Activated T-helper 1 cell treated with Interleukin-2 at 50 U/mL for 16 hours (primary cell): ENCODE data around the gene SIM1.

Experiments
- DNase-seq: peaks from one replicate; pipeline ENCODE4 v3.0.0-alpha.2; 2020; ENCODE audit warnings: low read depth

The SIM1 gene

GRCh38 chr6:100472674-100473073 lies 8.0 kb upstream of the SIM1 start:
- no peak for DNase-seq

- DNase-seq = no peak
Observed at GRCh38 chr6:100470422-100471120, 5.8 kb upstream of the SIM1 start.

DNA sequence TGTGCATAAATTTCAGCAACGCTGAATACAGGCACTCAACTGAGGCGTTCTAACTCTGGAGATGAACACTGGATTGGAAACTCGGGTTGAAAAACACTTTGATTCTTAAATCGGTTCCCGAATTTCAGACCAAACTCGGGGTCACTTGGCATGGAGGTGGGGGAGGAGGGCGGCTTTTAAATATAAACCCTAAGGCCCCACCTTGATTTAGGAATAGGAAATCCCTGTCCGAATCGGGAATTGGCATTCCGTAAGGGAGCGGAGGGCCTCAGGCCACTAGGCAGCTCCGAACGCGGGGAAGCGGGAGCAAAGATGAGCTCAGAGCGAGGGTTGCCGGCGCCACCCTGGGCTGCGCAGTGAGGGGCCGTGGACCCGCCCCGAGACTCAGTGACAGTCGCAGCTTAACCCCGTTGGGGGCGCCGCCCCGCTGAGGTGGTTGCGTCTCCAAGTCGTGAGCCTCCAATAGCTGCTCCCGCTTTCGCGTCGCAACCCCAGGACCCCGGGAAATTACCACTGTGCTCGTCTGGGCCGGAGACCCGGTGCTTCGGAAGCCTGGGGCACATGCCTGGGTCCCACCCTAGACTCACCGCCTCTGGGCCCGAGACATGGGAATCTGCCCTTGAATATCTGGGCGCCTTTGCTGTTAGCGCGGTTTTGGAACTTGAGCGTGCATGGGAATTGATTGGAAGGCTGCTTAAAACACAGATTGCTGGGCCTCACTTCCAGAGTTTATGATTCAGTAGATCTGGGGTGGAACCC lies 4.6 kb upstream of the SIM1 start:
- no peak for DNase-seq

- no peak for DNase-seq
Observed at GRCh38 chr6:100468016-100468622, 3.4 kb upstream of the SIM1 start.

- DNase-seq = no peak
Observed at GRCh38 chr6:100467129-100468015, 2.7 kb upstream of the SIM1 start.

DNA sequence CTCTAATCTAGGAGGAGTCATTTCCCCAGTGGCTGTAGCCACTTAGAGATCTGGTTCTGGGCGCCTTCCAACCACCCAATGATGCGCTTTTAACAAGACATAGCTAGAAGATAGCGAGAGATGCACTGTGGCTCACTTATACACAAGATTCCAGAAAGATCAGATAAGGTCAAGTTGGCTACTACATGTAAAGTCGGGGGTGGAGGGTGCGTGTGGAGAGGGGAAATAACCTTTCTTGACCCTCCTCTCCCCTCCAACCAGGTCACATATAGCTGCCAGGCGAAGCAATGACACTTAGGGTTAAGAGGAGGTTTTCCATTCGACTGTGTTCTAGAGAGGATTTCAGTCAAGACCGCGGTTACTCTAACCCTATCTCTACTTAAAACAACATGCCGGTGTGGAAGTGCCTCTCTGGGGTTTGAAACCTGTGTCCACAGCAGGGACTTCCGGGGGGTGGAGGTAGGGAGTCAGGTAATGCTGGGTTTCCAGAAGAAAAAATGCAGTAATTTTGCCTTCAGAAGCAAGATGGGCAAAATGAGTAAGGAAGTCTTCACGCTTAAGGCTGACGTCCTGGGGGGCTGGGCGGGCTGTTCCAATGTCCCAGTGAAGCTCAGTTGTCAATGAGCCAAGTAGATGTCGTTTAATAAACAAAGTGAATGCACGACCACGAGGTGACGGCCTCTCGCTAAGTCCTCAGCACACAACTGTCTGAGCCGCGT lies 1.8 kb upstream of the SIM1 start:
- DNase-seq = no peak

- no peak for DNase-seq
Observed at GRCh38 chr6:100465701-100466409, 1.1 kb upstream of the SIM1 start.

DNA sequence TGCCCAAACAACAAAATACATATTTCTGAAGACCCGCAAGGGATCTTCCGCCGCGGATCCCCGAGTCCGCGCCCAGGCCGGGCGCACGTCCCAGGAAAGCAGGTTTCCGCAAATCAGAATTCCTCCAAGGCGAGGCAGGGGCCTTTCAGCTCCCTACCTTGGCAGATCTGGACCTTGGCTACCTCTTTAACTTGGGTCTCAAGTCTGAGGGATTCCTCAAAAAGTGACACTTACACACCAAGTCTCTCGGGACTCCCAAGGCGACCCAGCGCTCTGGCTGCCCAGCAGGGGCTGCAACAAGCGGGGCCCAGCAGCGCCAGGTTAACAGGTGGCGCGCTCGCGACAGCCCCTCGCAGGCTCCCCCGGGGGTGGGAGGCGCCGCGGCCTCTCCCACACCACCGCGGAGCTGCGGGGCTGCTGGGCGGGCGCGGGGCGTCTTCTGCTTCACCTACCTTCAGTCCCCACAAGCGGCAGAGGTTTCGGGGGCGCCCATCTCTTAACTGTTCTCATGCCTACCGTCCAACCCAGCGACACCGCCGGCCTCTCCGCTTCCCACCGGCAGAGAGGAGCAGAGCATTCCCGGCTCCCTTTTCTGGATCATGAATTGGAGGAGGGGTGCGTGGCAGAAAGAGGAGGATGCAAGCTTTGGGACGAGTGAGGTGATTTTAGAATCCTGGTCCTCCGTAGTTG lies 414 bp downstream of the SIM1 start:
- no peak for DNase-seq

GRCh38 chr6:100463630-100464161 lies 1.0 kb downstream of the SIM1 start:
- DNase-seq = no peak

- DNase-seq = no peak
Observed at GRCh38 chr6:100462706-100463629, 1.8 kb downstream of the SIM1 start.

DNA sequence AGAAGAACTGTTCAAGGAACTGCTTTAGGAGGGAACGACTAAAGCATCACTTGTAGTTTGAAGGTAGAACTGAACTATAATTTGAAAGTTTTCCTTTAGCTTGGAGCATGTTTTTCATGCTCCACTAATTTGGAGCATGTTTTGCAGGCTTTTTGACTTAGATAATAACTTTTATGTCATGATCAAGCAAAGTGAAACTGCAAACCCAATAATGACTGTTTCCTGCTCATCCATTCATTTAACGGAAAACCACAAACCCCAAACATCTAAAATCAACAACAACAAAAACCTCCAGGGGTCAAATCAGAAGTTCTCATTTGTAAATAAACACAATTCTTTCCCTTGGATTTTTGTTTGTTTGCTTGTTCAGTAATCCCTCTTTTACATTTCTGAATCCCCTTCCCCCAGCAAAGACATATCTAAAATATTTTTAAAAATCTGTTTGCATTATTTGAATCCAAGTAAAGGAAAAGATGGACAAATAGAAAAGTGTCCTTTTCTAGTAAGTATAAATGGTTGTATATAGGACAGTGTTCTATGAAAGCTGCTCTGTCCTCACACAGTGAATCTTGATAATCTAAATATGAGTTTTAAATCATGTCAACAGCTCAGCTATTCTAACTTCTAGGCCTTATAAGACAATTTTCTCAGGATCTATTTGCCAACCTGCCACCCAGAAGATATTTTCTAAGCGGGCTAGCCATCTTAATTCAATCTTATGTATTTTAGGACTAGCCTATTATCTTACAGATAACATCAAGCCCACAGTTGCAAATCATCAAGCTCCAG lies 2.6 kb downstream of the SIM1 start:
- DNase-seq = no peak

DNA sequence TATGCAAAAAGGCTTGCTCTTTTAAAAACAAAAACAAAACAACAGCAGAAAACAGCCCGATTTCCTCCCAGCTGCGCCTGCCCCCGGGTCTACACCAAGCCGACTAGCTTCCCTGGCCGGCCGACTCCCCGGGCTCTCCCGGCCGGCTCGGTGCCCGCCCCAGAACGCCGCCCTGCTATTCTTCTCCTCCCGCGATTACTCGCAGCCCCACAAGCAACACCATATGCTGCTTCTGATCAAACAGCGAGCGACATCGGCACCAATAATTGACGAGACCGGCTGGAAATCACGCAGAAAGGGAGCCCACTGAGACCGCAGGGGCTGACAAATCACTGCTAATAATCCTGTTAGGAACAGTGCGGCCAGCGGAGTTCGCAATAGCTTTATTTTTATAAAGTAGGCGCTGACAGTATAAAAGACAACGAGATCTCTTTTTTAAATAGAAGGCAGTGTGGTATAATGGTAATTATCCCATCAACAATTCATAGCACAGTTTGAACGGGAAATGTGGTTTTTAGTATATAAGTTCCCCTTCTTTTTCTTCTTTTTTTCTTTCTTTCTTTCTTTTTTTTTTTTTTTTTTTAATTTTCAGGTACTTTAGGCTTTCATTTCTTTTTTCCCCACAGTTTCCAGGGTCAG lies 3.3 kb downstream of the SIM1 start:
- no peak for DNase-seq

- no peak for DNase-seq
Observed at GRCh38 chr6:100460650-100461204, 4.0 kb downstream of the SIM1 start.

DNA sequence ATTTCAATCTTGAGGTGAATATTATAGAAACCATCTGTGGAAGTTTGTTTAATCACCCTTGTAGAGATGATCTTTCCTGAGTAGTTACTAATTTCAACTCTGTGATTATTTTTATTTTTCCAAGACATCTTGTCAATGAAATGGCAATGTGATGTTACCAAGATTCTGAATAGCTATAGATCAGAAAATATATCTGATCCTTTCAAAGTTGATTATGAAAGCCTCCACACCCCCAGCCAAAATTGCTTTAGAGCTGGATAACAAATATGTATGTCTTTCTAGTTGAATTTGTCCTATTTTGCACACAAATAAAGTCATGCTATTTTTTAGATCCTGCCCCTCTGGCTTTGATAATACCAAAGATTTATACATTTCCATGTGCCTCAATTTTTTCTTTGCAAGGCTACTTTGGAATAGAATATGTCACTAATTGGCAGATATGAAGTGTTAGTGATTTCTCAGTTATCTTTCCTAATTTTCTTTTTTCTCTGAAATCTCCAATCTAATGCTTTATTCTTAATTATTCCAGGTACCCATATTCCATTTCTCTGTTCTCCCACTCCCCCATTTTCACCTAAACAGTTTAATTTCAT lies 5.0 kb downstream of the SIM1 start:
- DNase-seq = no peak

GRCh38 chr6:100458841-100459591 lies 5.7 kb downstream of the SIM1 start:
- DNase-seq = no peak

DNA sequence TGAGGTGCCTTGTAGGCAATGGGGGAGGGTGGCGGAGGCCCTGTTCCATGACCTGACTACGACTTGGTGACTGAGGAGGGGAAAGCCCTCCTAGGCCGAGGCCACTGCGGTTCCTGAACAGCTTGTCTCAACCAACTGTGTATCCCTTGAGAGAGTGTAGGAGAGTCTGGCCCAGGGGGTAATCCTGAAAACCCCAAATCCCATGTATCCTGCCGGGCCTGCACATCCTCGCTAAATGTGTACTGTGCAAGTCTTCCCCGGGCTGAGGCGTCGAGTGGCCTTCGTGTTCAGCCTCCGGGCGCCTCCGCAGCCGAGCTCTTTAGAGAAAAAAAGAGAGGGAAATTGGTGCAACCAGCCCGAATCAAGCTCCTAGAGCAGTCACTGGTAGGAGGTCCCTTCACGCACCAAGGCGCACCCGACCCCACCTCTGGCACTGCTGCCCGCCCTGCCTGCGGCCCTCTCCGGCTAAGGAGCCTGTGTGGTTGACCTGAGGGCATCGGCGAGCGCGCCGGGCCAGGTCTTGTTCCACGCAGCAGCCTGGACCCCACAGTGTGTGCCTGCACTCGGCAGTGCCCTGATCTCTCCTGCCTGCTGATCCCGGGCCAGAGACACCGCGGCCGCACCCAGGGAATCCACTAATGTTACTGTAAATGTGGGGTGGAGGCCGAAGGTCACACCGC lies 7.3 kb downstream of the SIM1 start:
- no peak for DNase-seq
